Measurements from ENCODE around the gene PLCE1.

PLCE1 gene

GRCh38 chr10:94023906-94024305, 30.2 kb downstream of the PLCE1 start:
- no peak for DNase-seq (ENCODE audit: low spot score)

GRCh38 chr10:94024407-94024806, 30.7 kb downstream of the PLCE1 start:
- no peak for DNase-seq (ENCODE audit: low spot score)

GRCh38 chr10:94025806-94026205, 32.1 kb downstream of the PLCE1 start:
- no peak for DNase-seq (ENCODE audit: low spot score)

- DNase-seq (ENCODE audit: low spot score) = no peak
Observed at GRCh38 chr10:94027197-94027596, 33.5 kb downstream of the PLCE1 start.

GRCh38 chr10:94029955-94030354, 36.2 kb downstream of the PLCE1 start:
- DNase-seq (ENCODE audit: low spot score) = no peak

- no peak for DNase-seq (ENCODE audit: low spot score)
Observed at GRCh38 chr10:94035982-94036765, 42.4 kb downstream of the PLCE1 start.

- no peak for DNase-seq (ENCODE audit: low spot score)
Observed at GRCh38 chr10:94036766-94037033, 43.0 kb downstream of the PLCE1 start.

GRCh38 chr10:94037286-94037685, 43.6 kb downstream of the PLCE1 start:
- no peak for DNase-seq (ENCODE audit: low spot score)

GRCh38 chr10:94038024-94038423, 44.3 kb downstream of the PLCE1 start:
- DNase-seq (ENCODE audit: low spot score) = peak; percentile 91

- no peak for DNase-seq (ENCODE audit: low spot score)
Observed at GRCh38 chr10:94041206-94041605, 47.5 kb downstream of the PLCE1 start.

GRCh38 chr10:94042001-94042833, 48.5 kb downstream of the PLCE1 start:
- peak; percentile 76 for DNase-seq (ENCODE audit: low spot score)

GRCh38 chr10:94042834-94043175, 49.1 kb downstream of the PLCE1 start:
- DNase-seq (ENCODE audit: low spot score) = no peak

All from kidney tubule cell (primary cell).